HUES64 (cell line): ENCODE measurements around the gene OR52B6. TPM values are rescaled to one million over a fixed set of nuclear protein-coding genes. Genes with fewer than 3 reads are reported as not detected.

Source experiments
- H3K27ac ChIP-seq: 2 replicates; pipeline ENCODE4 v1.7.0; 2013; ENCODE audit warnings: low read depth, low read length, inconsistent platforms
- H3K27me3 ChIP-seq: 2 replicates; pipeline ENCODE4 v1.6.1; 2013; ENCODE audit warnings: mild to moderate bottlenecking, low read length; ENCODE audit not compliant: insufficient read depth
- H3K36me3 ChIP-seq: 2 replicates; pipeline ENCODE4 v1.6.1; 2013; ENCODE audit warnings: mild to moderate bottlenecking, low read length; ENCODE audit not compliant: insufficient read depth
- H3K4me1 ChIP-seq: 2 replicates; pipeline ENCODE4 v1.6.1; 2013; ENCODE audit warnings: mild to moderate bottlenecking, low read length, moderate library complexity; ENCODE audit not compliant: insufficient read depth
- H3K4me3 ChIP-seq: 2 replicates; pipeline ENCODE4 v1.5.1; 2013; ENCODE audit warnings: mild to moderate bottlenecking, low read length, moderate library complexity
- H3K9ac ChIP-seq: 2 replicates; pipeline ENCODE4 v1.6.1; 2013; ENCODE audit warnings: mild to moderate bottlenecking, low read depth, low read length
- H3K9me3 ChIP-seq: 2 replicates; pipeline ENCODE4 v1.6.1; 2013; ENCODE audit warnings: low read depth, low read length; ENCODE audit not compliant: insufficient read depth
- WGBS: fragments of 150-250, 120-280 bp; methylation state at CpG from one replicate; pipeline ENCODE4 v1.1.7; 2013; ENCODE audit warnings: missing lambda C conversion rate; 5-methylcytosine and 5-hydroxymethylcytosine counted together
- polyA plus RNA-seq, 2 experiments: library from polyadenylated mRNA; stranded (reverse); fragments of 50-300 nt; gene quantifications; one replicate each; pipeline ENCODE4 v1.2.3, GENCODE V29; 2013

Gene OR52B6
- not detected for polyA plus RNA-seq (2013, experiment 1 of 2)
- not detected for polyA plus RNA-seq (2013, experiment 2 of 2)

GRCh38 chr11:5580577-5580976, at the start of gene OR52B6:
OR52B6 (plus strand) TSS chr11:5580877; CDS start chr11:5580877, 0 bp downstream.
- Histone ChIP-seq H3K4me3 (no peak within 1 kb of the TSS), H3K27ac (no peak within 1 kb of the TSS), H3K9ac (no peak within 1 kb of the TSS), H3K36me3 (no peaks in the 10 kb centered on the region), H3K27me3 (no peaks in the 10 kb centered on the region), H3K9me3 (no peaks in the 10 kb centered on the region), H3K4me1 (no peaks in the 10 kb centered on the region)
- WGBS: 96% methylated on average over 8 of the region's 8 CpGs

- no peak overlapping the region for H3K4me3 ChIP-seq
- H3K27ac ChIP-seq: no peak overlapping the region
- 0 out of 2 replicates have a peak, but pooled peaks cover 4% of the 10 kb centered on the region for H3K9me3 ChIP-seq
- H3K9ac ChIP-seq: no peak overlapping the region
- H3K27me3 ChIP-seq: no peaks in the 10 kb centered on the region; the same call in 1 of the 2 replicates
- H3K36me3 ChIP-seq: no peaks in the 10 kb centered on the region
- WGBS: 97% methylated on average over 2 of the region's 2 CpGs
- H3K4me1 ChIP-seq: no peaks in the 10 kb centered on the region
These were observed 49.4 kb upstream of the OR52B6 start for GRCh38 chr11:5531053-5531831.

GRCh38 chr11:5534046-5534445, 46.6 kb upstream of the OR52B6 start:
- no peak overlapping the region for H3K9ac ChIP-seq
- WGBS: no CpG with 5 or more reads among the region's 1 CpG
- no peak overlapping the region for H3K4me3 ChIP-seq
- no peaks in the 10 kb centered on the region for H3K9me3 ChIP-seq
- H3K27ac ChIP-seq: no peak overlapping the region
- H3K27me3 ChIP-seq: no peaks in the 10 kb centered on the region
- H3K36me3 ChIP-seq: no peaks in the 10 kb centered on the region
- H3K4me1 ChIP-seq: no peaks in the 10 kb centered on the region

- H3K9me3 ChIP-seq: no peaks in the 10 kb centered on the region
- no peak overlapping the region for H3K27ac ChIP-seq
- no peak overlapping the region for H3K9ac ChIP-seq
- no peaks in the 10 kb centered on the region for H3K36me3 ChIP-seq
- no peak overlapping the region for H3K4me3 ChIP-seq
- no peaks in the 10 kb centered on the region for H3K27me3 ChIP-seq
- no peaks in the 10 kb centered on the region for H3K4me1 ChIP-seq
These were observed 44.2 kb upstream of the OR52B6 start for GRCh38 chr11:5536482-5536881.

GRCh38 chr11:5541427-5541826, 39.2 kb upstream of the OR52B6 start:
- WGBS: no CpG with 5 or more reads among the region's 1 CpG
- Histone ChIP-seq H3K4me1 (no peaks in the 10 kb centered on the region), H3K9ac (no peak overlapping the region), H3K36me3 (no peaks in the 10 kb centered on the region), H3K27me3 (no peaks in the 10 kb centered on the region), H3K4me3 (no peak overlapping the region), H3K9me3 (no peaks in the 10 kb centered on the region), H3K27ac (no peak overlapping the region)

GRCh38 chr11:5546457-5546856, 34.2 kb upstream of the OR52B6 start:
- H3K9ac ChIP-seq: no peak overlapping the region
- 92% methylated on average over 3 of the region's 3 CpGs for WGBS

GRCh38 chr11:5547982-5548381, 32.7 kb upstream of the OR52B6 start:
- no peak overlapping the region for H3K27ac ChIP-seq
- no peak overlapping the region for H3K9ac ChIP-seq
- H3K4me1 ChIP-seq: no peaks in the 10 kb centered on the region
- H3K36me3 ChIP-seq: no peaks in the 10 kb centered on the region
- H3K9me3 ChIP-seq: no peaks in the 10 kb centered on the region
- no peaks in the 10 kb centered on the region for H3K27me3 ChIP-seq
- no peak overlapping the region for H3K4me3 ChIP-seq
- 100% methylated on average over 1 of the region's 1 CpG for WGBS

More at GRCh38 chr11:5546457-5546856, 34.2 kb upstream of the OR52B6 start:
- no peaks in the 10 kb centered on the region for H3K4me1 ChIP-seq
- H3K27ac ChIP-seq: no peak overlapping the region
- H3K36me3 ChIP-seq: no peaks in the 10 kb centered on the region
- H3K4me3 ChIP-seq: no peak overlapping the region
- no peaks in the 10 kb centered on the region for H3K27me3 ChIP-seq
- H3K9me3 ChIP-seq: no peaks in the 10 kb centered on the region

- Histone ChIP-seq H3K27ac (no peak within 1 kb of the TSS), H3K4me3 (no peak within 1 kb of the TSS), H3K36me3 (no peaks in the 10 kb centered on the region), H3K9ac (no peak within 1 kb of the TSS), H3K4me1 (no peaks in the 10 kb centered on the region), H3K9me3 (no peaks in the 10 kb centered on the region), H3K27me3 (no peaks in the 10 kb centered on the region)
- WGBS: no CpG with 5 or more reads among the region's 1 CpG
These were observed 32.2 kb upstream of the OR52B6 start, which contains the start of gene OR52H1 for GRCh38 chr11:5548440-5548839. OR52H1 (minus strand) TSS chr11:5548540; CDS start chr11:5545505, 3,035 bp downstream.

- no peaks in the 10 kb centered on the region for H3K36me3 ChIP-seq
- H3K27ac ChIP-seq: no peak overlapping the region
- no peaks in the 10 kb centered on the region for H3K9me3 ChIP-seq
- H3K9ac ChIP-seq: no peak overlapping the region
- 84% methylated on average over 4 of the region's 5 CpGs for WGBS
- no peaks in the 10 kb centered on the region for H3K4me1 ChIP-seq
- H3K27me3 ChIP-seq: no peaks in the 10 kb centered on the region
- no peak overlapping the region for H3K4me3 ChIP-seq
These were observed 30.1 kb upstream of the OR52B6 start for GRCh38 chr11:5550440-5551095.

- Histone ChIP-seq H3K36me3 (no peaks in the 10 kb centered on the region), H3K27me3 (no peaks in the 10 kb centered on the region), H3K4me1 (peaks cover 12% of the 10 kb centered on the region; the same call in 1 of the 2 replicates), H3K27ac (no peak overlapping the region), H3K4me3 (no peak overlapping the region), H3K9me3 (no peaks in the 10 kb centered on the region), H3K9ac (no peak overlapping the region)
These were observed 27.3 kb upstream of the OR52B6 start for GRCh38 chr11:5553343-5553742.

GRCh38 chr11:5556596-5557188, 24.0 kb upstream of the OR52B6 start:
- Histone ChIP-seq H3K9ac (no peak overlapping the region), H3K9me3 (no peaks in the 10 kb centered on the region), H3K4me1 (peaks cover 12% of the 10 kb centered on the region; the same call in 1 of the 2 replicates), H3K27me3 (no peaks in the 10 kb centered on the region), H3K27ac (no peak overlapping the region), H3K36me3 (no peaks in the 10 kb centered on the region), H3K4me3 (no peak overlapping the region)
- WGBS: 76% methylated on average over 3 of the region's 3 CpGs
